ENCODE results near the gene NPAS3.

NPAS3 gene

DNA sequence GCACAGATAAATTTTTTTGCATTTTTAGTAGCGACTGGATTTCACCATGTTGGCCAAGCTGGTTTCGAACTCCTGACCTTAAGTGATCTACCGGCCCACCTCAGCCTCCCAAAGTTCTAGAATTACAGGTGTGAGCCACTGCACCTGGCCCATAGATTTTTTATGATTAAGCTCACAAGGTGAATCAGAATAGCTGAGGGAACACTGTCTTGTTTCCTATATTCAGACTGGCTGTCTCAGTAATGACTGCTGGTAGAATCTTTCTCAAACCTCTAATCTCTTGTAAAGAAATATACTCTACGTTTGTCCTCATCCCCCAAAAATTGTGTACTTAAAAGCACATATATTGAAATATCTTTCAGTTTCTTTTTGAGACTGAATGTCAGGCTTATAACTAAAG, 650.1 kb downstream of the NPAS3 start:
- no peak for DNase-seq (ENCODE audit: low spot score)

DNA sequence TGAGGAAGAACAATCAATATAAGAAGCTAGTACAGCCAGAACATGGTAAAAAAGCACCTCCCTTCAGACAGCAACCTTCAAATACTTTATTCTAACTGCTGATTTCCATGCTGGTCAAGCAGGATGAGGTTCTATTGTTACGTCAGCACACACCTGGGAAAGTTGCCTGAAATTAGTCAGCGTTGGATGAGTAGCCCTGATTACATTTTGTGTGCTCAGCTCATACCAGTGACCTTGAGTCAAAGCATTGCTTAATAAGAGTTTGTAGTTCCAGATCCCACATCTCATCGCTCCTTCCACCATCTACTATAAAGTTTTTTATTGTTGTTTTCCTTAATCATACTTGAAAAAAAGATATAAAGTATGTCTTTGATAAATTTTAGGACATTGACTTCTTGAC, 650.7 kb downstream of the NPAS3 start:
- DNase-seq (ENCODE audit: low spot score), result no peak

DNA sequence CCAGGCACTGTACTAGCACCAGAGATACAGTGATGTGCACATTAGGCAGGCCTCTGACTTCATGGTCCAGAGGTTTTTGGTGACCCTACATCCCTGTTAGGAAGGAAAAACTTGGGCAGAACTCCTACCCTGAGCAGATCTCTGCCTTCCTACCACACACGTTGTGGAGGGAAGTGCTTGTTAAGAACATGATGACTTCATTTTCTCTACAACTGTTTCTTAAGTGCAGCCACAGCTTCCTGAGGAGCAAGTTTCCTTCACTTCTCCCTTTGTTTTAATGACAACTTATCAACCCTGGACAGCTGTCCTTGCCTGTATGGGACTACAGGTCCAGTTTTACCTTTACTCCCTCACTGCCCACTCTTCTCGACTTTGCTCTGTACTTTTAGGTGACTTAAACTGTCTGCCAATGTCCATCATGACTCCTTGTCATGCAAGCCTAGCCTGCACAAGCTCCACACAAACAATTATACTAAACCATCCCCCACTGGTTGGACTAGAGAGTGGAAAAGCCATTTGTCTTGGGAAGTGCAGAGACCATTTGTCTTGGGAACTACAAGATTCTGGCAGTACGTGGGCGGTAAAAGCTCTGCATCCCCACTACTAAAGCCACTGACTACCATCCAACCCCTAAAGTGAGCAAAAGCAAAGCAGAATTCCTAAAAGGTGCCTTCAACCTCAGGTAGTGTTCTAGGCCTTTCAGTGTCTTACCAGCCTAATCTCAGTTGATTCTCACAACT, 652.4 kb downstream of the NPAS3 start:
- DNase-seq (ENCODE audit: low spot score), result no peak

DNA sequence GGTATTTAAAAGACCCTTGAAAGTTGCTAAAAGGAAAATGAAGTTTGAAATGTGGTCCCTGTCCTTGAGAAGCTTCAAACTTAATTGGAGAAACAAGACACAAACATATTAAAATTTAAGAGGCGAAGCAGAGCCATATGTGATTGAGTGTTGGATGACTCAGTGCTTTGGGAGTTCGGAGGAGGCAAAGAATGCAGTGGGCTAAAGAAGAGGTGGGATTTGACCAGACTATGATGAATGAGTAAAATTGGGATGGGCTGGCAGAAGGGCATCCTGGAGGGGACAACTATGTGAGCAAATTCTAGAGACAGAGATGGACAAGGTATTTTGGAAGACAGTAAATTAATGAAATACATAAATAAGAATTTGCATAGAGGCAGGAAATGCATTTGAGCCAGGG, 653.6 kb downstream of the NPAS3 start:
- no peak for DNase-seq (ENCODE audit: low spot score)

DNA sequence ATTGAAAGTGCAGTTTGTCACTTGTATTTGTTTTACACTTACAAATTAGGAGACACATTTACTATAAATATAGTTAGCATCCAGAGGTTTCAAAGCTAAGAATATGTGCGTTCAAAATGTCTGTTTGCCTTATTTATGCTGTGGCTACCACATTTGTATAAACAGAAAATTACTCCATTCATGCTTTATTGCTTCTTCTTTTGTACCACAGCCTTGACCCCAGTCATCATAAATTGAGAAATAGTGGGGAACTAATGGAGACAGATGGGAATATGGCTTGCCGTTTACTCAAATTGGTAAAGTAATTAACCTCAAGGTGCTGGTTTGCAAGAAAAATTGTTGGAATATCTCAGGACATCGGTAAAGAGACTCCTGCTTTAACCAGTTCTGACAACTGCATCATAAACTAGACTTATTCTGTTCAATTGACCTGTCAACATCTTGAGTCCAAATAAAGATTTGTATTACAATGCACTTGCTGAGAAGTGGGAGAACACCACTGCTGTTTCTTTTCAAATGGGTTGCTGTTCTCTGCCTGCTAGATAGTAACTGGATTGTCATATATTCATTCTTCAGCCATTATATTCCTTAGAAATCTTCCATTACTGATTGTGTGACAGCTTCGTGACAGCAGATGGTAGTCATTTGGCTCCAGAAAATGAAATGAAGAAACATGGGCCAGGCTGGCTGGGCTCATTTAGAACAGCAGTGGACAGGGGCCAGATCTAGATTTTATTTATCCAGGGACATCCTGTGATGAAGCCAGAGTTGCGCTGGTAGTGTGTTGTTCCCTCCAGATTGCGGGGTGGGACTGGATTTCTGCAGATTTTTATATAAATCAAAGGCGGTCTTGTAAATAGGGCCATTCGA, 657.8 kb downstream of the NPAS3 start:
- no peak for DNase-seq (ENCODE audit: low spot score)

DNA sequence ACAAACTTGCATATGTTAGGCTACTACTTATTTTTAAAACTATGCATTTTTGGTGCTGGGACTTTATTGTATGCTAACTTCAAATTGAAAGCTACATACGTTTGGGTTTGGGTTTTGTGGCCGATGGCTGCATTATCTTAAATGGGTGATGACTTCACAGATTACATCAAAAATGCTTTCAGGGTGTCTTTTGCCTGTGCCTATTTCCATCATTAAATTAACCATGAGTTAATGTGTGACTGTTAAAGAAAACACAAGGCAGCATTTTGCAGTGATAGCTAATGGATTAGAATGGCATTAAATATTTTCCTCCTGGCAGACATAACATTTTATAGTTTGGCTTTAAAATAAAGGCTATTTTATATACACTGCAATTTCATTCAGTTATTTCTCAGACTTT, 659.9 kb downstream of the NPAS3 start:
- DNase-seq (ENCODE audit: low spot score), result no peak

DNA sequence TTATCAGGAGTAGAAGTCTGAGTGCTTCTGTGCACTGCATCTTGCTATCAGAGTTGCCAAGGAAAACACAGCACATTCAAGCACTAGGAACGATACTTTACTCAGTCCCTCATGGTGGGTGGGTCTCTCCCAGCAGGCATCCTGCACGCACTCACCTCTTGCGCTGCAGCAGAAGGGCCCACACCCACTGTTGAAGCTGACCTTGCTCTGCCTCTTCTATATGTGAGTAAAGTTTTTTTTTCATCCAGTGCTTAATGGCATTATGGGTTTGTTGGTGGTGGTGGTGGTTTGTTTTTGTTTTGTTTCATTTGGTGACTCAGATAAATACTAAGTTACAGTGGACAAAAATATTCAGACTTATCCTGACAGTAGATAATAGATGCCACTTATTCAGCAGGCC, 663.7 kb downstream of the NPAS3 start:
- DNase-seq (ENCODE audit: low spot score), result no peak

DNA sequence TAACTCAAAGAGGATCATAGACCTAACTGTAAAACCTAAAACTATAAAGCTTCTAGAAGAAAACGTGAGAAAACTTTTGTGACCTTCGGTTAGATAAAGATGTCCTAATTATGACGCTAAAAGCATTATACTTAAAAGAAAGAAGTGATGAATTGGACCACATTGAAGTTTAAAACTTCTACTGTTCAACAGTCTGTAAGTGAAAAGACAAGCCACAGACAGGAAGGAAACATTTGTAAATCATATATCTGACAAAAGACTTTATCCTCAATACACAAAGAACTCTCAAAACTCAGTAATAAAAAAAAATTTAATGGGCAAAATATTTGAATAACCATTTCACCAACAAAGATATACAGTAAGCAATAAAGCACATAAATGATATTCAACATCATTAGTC, 667.9 kb downstream of the NPAS3 start:
- DNase-seq (ENCODE audit: low spot score), result no peak

DNA sequence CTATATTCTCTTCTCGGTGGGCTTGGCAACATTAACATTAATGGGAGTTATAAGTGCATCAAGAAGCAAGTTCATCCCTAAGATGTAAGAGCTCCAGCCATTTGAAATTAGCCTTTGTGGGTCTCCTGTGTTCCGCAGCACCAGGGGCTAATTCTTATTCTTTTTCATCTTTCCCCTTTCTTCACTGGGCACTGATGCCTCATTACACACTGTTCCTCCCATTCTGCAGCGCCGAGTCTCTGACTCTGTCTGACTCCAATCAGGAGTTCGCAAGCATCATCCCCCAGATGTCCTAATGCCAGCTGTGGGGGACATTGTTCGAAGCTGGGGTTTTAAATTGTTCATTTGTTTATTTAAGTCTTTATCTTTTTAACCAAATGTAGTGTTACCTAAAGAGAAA, 670.9 kb downstream of the NPAS3 start:
- no peak for DNase-seq (ENCODE audit: low spot score)

DNA sequence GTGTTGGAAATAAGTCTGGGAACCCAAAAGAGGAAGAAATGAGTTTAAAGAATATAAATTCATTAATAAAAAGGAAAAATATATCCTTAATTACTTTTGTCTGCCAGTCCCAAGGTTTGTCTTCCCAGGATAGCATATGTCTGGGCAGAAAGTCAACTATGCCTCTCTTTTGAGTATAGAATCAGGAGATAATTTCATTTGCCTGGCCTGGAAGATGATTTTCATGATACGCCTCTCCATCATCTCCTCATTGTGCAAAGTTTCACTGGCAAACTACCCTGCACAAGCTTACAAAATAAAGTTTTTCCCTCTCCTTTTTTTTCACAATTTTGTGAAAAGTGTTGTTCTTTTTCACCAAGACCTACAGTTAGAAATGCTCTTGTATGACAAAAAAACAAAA, 671.4 kb downstream of the NPAS3 start:
- no peak for DNase-seq (ENCODE audit: low spot score)

DNA sequence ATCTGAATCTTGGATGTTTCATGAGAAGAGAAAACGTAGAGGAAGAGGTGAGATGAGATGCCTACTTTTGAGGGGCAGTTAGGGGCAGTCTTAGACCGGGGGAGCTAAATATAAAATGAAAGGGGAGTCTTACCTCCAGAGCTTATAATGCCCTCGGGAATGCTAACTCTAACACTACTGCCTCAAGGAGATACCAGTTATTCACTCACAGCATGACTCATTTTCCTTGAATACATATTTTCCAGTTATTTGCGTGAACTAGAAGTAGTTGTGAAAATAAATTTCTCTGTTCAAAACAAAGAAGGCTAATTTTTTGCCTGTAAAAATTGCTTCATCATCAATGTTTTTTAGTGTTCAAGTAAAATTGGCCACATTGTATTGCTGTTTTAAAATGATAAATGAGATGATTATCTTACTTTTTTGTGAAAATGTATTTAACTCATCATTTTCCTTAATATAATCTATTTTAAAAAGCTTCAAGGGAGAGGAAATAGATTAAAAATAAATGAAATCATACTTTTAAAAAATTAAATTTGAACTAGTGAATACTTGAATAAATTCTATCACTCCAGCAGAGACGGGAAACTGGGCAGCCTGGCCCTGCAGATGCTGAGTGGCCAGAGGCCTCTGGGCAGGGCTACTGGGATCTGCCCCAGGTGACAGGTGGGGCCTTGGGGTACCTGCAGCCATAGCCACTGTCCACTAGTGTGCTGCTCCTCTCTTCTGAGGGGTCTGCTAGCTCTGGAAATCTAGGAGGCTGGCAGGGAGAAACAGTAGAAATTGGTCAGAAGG, 672.9 kb downstream of the NPAS3 start:
- no peak for DNase-seq (ENCODE audit: low spot score)

DNA sequence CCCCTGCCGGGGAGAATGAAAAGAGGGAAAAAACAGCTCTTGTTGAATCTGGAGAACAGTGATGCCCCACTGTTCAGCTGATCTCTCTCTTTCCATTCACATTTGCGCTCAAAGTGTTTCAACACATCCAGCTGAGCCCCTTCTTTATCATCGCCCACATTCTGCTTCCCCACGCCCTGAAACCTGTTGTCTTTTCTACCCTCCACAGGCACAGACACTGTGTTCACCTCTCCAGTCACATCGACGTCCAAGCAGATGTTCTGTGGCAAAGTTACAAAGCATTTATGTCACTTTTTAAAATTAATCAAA, 673.5 kb downstream of the NPAS3 start:
- DNase-seq (ENCODE audit: low spot score), result no peak

DNA sequence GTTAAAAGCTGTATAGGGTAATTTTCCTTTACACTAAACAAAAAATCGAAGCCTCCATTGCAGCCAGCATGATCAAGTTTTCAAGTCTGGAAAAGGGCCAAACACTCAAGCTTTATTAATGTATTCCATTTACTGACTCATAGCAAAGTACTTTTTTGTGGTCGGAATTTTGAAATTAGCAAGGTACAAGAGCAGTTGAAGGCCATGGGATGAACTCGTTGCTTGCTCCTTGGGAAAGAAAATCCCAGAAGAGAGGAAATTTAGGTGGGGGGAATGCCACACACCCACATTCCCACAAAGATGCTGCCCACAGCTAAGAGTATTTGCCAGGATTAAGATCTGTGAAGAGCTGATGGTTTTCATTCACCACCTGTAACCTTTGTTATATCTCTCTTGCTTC, 678.5 kb downstream of the NPAS3 start:
- DNase-seq (ENCODE audit: low spot score), result no peak

DNA sequence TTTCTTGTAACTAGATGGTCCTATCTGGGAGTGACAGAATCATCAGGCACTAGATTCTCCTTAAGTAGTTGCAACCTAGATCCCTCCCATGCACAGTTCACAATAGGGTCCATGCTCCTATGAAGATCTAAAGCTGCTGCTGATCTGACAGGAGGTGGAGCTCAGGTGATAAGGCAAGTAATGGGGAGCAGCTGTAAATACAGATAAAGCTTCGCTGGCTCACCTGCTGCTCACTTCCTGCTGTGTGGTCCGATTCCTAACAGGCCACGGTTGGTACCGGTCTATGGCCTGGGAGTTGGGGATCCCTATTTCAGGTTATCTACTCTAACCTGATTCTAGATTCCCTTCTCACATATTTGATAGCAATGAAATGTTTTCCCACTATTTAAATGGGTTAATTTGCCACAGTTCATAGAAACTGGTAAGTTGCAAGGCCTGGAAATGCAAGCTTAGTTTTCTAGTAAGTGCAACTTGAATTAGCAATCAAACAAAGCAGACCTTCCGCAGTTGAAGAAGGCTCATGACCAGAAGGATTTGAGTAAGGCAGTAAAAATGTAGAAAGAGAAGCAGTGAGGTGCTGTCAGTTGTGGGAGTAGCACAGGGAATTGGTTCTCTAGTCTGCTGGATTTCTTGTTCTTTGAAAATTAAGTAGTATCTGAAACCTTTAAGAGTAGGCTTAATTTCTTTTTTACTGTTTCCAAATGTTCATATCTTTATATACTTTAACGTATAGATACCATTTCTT, 679.9 kb downstream of the NPAS3 start:
- no peak for DNase-seq (ENCODE audit: low spot score)

DNA sequence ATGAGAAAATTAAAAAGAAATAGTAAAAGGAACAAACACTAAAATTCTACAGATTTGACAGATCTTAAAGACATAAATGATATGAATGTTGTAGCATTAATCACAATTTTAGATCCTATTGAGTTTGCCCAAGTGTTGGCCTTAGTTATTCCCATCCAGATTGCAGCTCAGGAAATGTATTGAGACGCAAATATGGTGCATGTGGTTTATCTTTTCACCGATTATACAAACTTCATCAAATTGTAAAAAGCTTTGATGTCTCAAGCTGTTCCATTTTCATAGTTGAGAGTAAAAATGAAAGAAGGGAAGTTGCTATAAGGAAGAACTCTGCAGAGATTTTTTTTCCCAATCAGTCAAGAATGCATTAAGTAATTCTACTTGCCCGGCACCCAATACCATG, 683.8 kb downstream of the NPAS3 start:
- no peak for DNase-seq (ENCODE audit: low spot score)

DNA sequence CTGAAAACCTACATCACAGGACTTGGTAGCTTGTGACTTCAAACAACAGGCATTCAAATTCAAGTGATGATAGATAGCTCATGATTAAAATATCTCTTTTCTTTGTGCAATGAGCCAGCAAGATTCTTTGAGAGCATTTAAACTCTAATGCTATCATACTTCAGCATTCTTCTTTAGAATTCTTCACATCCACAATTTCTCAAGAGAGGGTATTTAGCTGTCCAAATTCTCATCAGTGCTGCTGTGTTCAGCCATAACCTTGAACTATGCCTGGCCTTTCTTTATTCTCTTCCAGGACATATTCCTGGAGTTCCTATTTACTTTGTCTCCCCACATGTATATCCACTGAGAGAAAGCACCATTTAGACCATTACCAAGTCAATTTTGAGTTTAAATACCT, 691.1 kb downstream of the NPAS3 start:
- DNase-seq (ENCODE audit: low spot score), result no peak

DNA sequence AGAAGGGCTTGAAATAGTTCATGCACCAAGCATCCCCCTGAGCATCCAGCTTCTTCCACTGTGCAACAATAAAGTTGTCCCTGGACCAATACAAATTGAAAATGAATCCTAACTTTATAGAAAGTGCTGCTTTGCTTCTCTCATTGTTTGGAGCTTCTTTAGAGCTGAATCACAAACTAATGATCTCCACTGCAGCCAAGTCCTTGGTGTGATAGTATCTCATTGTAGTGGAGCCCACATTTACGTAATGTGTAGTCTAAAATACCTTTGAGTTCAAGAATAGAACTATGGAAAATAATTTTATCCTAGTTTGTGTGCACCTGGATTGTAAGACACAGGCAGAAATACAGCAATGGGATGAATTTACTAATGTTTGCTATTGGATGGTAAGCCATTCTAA, 692.3 kb downstream of the NPAS3 start:
- DNase-seq (ENCODE audit: low spot score), result no peak

DNA sequence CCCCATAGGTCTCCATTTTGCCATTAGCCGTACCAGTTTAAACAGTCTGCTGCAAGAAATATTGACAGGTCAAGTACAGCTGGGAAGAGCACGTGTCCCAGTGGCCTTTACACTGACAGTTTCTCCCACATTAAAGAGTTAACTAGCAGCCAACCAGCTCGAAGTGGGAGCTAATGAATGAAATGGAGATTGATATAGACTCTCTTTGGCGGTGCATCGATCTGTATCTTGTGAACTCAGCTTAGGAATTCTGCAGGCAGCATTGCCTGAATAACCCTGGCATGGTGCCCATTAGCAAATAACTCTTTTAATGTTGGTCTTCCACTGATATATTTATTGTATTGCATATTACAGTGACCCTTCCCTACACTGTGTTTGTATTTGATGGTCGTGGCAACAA, 692.8 kb downstream of the NPAS3 start:
- DNase-seq (ENCODE audit: low spot score), result no peak

DNA sequence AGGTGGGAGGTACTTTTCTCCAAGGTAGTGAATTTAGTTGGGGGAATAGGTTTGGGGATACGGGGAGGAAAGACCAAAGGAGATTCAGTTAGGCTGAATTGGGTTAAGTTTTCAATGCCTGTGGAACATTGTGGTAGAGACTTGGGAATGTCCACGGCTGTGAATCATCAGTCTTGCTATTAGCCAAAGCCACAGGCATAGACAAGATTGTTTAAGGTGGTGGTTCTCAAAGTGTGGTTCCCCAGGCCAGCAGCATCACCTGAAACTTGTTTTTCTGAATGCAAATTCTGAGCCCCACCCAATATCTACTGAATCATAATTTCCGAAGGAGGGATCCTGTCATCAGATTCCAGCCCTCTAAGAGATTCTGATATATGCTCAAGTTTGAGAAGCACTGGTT, 696.0 kb downstream of the NPAS3 start:
- DNase-seq (ENCODE audit: low spot score), result no peak

DNA sequence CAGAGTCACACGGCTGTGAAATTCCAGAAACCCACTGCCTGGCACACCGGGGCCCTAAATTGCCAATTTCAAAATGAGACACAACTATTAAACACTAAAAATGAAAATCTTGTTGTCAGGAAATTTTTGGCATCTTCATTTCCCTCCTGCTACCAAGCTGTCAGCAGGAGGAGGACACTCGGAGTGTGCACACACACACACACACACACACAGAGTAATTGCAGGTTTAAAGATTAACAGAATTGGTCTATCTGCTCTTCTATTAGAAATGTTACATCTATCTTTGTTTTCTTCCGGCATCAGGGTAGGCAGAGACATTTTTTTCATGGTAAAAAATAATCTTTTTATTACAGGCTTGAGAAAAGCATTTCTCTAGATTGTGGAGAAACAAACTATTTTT, 698.0 kb downstream of the NPAS3 start:
- DNase-seq (ENCODE audit: low spot score), result no peak

DNA sequence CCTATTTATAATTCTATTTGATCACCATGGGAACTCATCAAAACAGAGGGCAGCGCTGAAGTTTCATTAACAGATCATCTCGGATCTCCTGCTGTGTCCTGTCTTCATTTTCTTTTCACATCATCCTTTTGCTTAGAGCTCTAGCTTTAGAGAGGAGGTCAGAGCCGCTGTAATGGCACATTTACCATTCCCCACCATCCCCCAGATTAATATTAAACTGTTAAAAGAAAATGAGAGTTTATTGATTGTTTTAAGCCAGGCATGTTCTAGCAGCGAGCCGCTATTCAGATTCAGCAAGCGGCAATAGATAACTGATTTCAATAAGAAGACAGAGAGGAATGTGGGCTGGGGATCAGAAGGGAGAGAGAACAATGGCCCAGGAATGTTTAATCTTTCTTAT, 703.4 kb downstream of the NPAS3 start:
- peak; percentile 51 for DNase-seq (ENCODE audit: low spot score)

DNA sequence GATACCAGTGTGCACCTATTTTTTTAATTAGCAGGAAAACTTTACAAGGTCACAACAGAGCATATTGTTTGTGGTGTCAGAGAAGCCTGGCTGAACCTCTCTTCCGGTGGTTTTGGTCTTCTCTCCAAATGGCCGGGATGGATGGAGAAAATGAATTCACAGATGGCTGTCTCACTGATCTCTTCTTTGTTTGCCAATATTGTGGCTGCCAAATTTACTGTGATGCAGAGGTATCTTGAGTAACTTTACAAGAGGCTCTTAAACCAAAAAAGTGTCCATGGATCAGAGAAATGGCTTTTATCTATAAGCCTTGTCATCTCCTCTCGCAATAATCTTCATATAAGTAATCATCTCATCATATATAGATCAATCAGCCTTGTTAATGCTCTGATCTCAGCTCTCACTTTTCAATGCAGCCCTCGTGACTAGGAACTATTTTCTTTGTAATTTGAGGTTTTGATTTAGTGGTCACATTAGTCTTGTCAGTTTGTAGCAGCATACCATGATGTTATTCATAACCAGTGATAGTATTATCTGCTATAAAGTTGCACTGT, 704.1 kb downstream of the NPAS3 start:
- no peak for DNase-seq (ENCODE audit: low spot score)

Measured in ecto neural progenitor cell (in vitro differentiated cells).